ENCODE data around the gene GYS1.
"Not testable (repeated sequence)": the region's sequence is repeated elsewhere in the genome, so short reads cannot be mapped to it uniquely, and the experiment has no call there.

GYS1 gene

GRCh38 chr19:49022116-49022515 is 29.0 kb upstream of the GYS1 start:
- Mint-ChIP-seq H3K27me3 (peaks cover 45% of the 10 kb centered on the region), H3K9me3 (no peaks in the 10 kb centered on the region), H3K27ac (no peak overlapping the region), H3K4me3 (no peak overlapping the region), H3K4me1 (ENCODE audit: low read depth) (peaks cover 19% of the 10 kb centered on the region), H3K36me3 (ENCODE audit: low read depth) (no peaks in the 10 kb centered on the region)
- intact Hi-C loops (cut with micrococcal nuclease), result no loop called here

- peaks cover 19% of the 10 kb centered on the region for H3K4me1 Mint-ChIP-seq (ENCODE audit: low read depth)
- H3K4me3 Mint-ChIP-seq, result no peak overlapping the region
- no peaks in the 10 kb centered on the region for H3K9me3 Mint-ChIP-seq
- intact Hi-C loops (cut with micrococcal nuclease), result no loop called here
- H3K36me3 Mint-ChIP-seq (ENCODE audit: low read depth), result peaks cover 7% of the 10 kb centered on the region
- H3K27me3 Mint-ChIP-seq, result peaks cover 48% of the 10 kb centered on the region
- no peak overlapping the region for H3K27ac Mint-ChIP-seq
These were observed 28.1 kb upstream of the GYS1 start for GRCh38 chr19:49020931-49021895.

GRCh38 chr19:49020342-49020741 is 27.2 kb upstream of the GYS1 start:
- peaks cover 48% of the 10 kb centered on the region for H3K27me3 Mint-ChIP-seq
- H3K4me3 Mint-ChIP-seq, result no peak overlapping the region
- peaks cover 16% of the 10 kb centered on the region for H3K36me3 Mint-ChIP-seq (ENCODE audit: low read depth)
- intact Hi-C loops (cut with micrococcal nuclease), result no loop called here
- no peaks in the 10 kb centered on the region for H3K9me3 Mint-ChIP-seq
- H3K4me1 Mint-ChIP-seq (ENCODE audit: low read depth), result peaks cover 19% of the 10 kb centered on the region
- H3K27ac Mint-ChIP-seq, result no peak overlapping the region

- Mint-ChIP-seq H3K36me3 (ENCODE audit: low read depth) (peaks cover 26% of the 10 kb centered on the region), H3K9me3 (no peaks in the 10 kb centered on the region), H3K27me3 (peaks cover 48% of the 10 kb centered on the region), H3K4me3 (peak overlapping the region; percentile 81), H3K4me1 (ENCODE audit: low read depth) (peaks cover 19% of the 10 kb centered on the region), H3K27ac (peak overlapping the region; percentile 35)
- intact Hi-C loops (cut with micrococcal nuclease), result no loop called here
These were observed 26.3 kb upstream of the GYS1 start for GRCh38 chr19:49019242-49019932.

- H3K4me1 Mint-ChIP-seq (ENCODE audit: low read depth), result peaks cover 19% of the 10 kb centered on the region
- peaks cover 48% of the 10 kb centered on the region for H3K27me3 Mint-ChIP-seq
- peak overlapping the region; percentile 35 for H3K27ac Mint-ChIP-seq
- intact Hi-C loops (cut with micrococcal nuclease); H3K9me3 Mint-ChIP-seq: not testable (repeated sequence)
- H3K36me3 Mint-ChIP-seq (ENCODE audit: low read depth), result peaks cover 33% of the 10 kb centered on the region
- peak overlapping the region; percentile 81 for H3K4me3 Mint-ChIP-seq
These were observed 25.5 kb upstream of the GYS1 start for GRCh38 chr19:49018388-49019241.

GRCh38 chr19:49017666-49018351 is 24.7 kb upstream of the GYS1 start:
- H3K4me3 Mint-ChIP-seq, result peak overlapping the region; percentile 81
- intact Hi-C loops (cut with micrococcal nuclease), result no loop called here
- H3K36me3 Mint-ChIP-seq (ENCODE audit: low read depth), result peaks cover 42% of the 10 kb centered on the region
- peaks cover 19% of the 10 kb centered on the region for H3K4me1 Mint-ChIP-seq (ENCODE audit: low read depth)
- H3K27ac Mint-ChIP-seq, result no peak overlapping the region
- H3K27me3 Mint-ChIP-seq, result peaks cover 48% of the 10 kb centered on the region
- H3K9me3 Mint-ChIP-seq, result no peaks in the 10 kb centered on the region

- Mint-ChIP-seq H3K27me3 (peaks cover 48% of the 10 kb centered on the region), H3K4me1 (ENCODE audit: low read depth) (peaks cover 19% of the 10 kb centered on the region), H3K4me3 (peak within 1 kb of the TSS; percentile 81), H3K9me3 (no peaks in the 10 kb centered on the region), H3K27ac (no peak within 1 kb of the TSS), H3K36me3 (ENCODE audit: low read depth) (peaks cover 48% of the 10 kb centered on the region)
- intact Hi-C loops (cut with micrococcal nuclease), result no loop called here
These were observed 24.0 kb upstream of the GYS1 start, which contains the start of gene LHB for GRCh38 chr19:49017041-49017665. LHB (minus strand) TSS chr19:49017091; CDS start chr19:49017081, 10 bp downstream.

GRCh38 chr19:49016067-49016839 is 23.1 kb upstream of the GYS1 start:
- Mint-ChIP-seq H3K4me3 (no peak overlapping the region), H3K27ac (no peak overlapping the region), H3K36me3 (ENCODE audit: low read depth) (peaks cover 57% of the 10 kb centered on the region), H3K4me1 (ENCODE audit: low read depth) (peaks cover 19% of the 10 kb centered on the region), H3K27me3 (peaks cover 43% of the 10 kb centered on the region), H3K9me3 (no peaks in the 10 kb centered on the region)
- intact Hi-C loops (cut with micrococcal nuclease), result no loop called here

- H3K4me3 Mint-ChIP-seq, result no peak overlapping the region
- peaks cover 29% of the 10 kb centered on the region for H3K27me3 Mint-ChIP-seq
- peaks cover 71% of the 10 kb centered on the region for H3K36me3 Mint-ChIP-seq (ENCODE audit: low read depth)
- H3K4me1 Mint-ChIP-seq (ENCODE audit: low read depth), result peaks cover 15% of the 10 kb centered on the region
- intact Hi-C loops (cut with micrococcal nuclease), result no loop called here
- H3K9me3 Mint-ChIP-seq, result no peaks in the 10 kb centered on the region
- H3K27ac Mint-ChIP-seq, result no peak overlapping the region
These were observed 21.8 kb upstream of the GYS1 start for GRCh38 chr19:49014870-49015255.

GRCh38 chr19:49014123-49014869 is 21.2 kb upstream of the GYS1 start:
- Mint-ChIP-seq H3K27me3 (peaks cover 23% of the 10 kb centered on the region), H3K4me3 (no peak overlapping the region), H3K27ac (no peak overlapping the region), H3K36me3 (ENCODE audit: low read depth) (peaks cover 77% of the 10 kb centered on the region), H3K4me1 (ENCODE audit: low read depth) (peaks cover 10% of the 10 kb centered on the region), H3K9me3 (no peaks in the 10 kb centered on the region)
- intact Hi-C loops (cut with micrococcal nuclease), result no loop called here

- intact Hi-C loops (cut with micrococcal nuclease), result no loop called here
- Mint-ChIP-seq H3K36me3 (ENCODE audit: low read depth) (peaks cover 99% of the 10 kb centered on the region), H3K27me3 (no peaks in the 10 kb centered on the region), H3K4me3 (no peak overlapping the region), H3K9me3 (no peaks in the 10 kb centered on the region), H3K27ac (no peak overlapping the region), H3K4me1 (ENCODE audit: low read depth) (no peaks in the 10 kb centered on the region)
These were observed 18.1 kb upstream of the GYS1 start for GRCh38 chr19:49011194-49011593.

GRCh38 chr19:49010453-49010852 is 17.3 kb upstream of the GYS1 start:
- Mint-ChIP-seq H3K9me3 (no peaks in the 10 kb centered on the region), H3K27ac (no peak overlapping the region), H3K4me1 (ENCODE audit: low read depth) (no peaks in the 10 kb centered on the region), H3K27me3 (no peaks in the 10 kb centered on the region), H3K36me3 (ENCODE audit: low read depth) (peaks cover 99% of the 10 kb centered on the region), H3K4me3 (no peak overlapping the region)
- intact Hi-C loops (cut with micrococcal nuclease), result no loop called here
